Pons (tissue), 1 donor: ENCODE measurements around the gene FAM83G.
"Not testable (repeated sequence)": the region's sequence is repeated elsewhere in the genome, so short reads cannot be mapped to it uniquely, and the experiment has no call there.

Experiments used
- DNase-seq: peaks from one replicate; pipeline ENCODE4 v3.0.0-alpha.2; 2016; ENCODE audit warnings: low spot score

FAM83G gene

DNA sequence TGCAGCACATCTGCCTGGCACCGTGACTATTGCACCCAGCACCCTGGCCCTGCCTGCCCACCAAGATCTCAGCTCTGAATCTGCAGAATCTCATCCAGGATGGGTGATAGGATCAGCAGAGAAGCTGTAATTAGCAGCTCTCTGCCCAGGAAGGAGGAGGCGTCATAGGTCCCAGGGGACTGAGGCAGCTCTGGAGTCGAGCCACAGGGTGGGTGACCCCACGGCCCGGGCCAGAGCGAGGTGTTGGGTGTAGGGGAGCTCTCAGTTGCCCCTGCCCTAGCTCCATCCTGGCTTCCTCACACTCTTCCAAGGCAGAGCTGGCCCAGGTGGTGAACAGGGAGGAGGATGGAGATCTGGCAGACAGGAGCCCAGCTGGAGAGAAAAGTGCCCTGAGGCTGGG lies 18.2 kb upstream of the FAM83G start:
- DNase-seq: no peak

- DNase-seq: no peak
Observed at GRCh38 chr17:19022128-19022527, 17.6 kb upstream of the FAM83G start.

GRCh38 chr17:19021622-19022083 lies 17.1 kb upstream of the FAM83G start:
- no peak for DNase-seq

GRCh38 chr17:19021011-19021621 lies 16.6 kb upstream of the FAM83G start:
- not testable (repeated sequence) for DNase-seq

GRCh38 chr17:19020016-19020415 lies 15.5 kb upstream of the FAM83G start:
- no peak for DNase-seq

DNA sequence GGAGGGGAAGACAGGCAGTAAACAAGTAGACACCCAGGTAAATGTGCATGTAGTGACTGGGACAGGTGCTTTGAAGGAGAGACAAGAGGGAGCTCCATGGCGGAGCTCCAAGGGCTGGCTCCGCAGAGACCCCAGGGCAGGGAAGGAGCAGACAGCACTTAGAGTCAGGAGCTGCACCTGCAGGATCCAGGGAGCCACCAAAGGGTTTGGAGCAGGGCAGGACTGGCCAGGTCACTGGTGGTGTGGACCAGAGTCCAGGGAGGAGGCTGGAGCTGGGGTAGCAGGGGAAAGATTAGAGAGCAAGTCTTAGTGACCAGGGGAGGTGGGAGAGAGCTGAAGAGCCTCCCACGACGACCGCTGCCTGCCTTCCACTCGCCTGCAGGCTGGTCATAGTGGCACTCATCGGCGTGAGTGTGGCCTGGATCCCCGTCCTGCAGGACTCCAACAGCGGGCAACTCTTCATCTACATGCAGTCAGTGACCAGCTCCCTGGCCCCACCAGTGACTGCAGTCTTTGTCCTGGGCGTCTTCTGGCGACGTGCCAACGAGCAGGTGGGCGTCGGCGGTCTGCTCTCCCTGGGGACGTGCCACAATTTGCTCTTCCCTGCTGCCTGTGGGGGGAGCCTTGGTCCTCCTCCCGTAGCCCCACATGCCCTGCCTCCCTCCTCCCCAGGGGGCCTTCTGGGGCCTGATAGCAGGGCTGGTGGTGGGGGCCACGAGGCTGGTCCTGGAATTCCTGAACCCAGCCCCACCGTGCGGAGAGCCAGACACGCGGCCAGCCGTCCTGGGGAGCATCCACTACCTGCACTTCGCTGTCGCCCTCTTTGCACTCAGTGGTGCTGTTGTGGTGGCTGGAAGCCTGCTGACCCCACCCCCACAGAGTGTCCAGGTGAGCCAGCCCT lies 14.7 kb upstream of the FAM83G start:
- DNase-seq: no peak

GRCh38 chr17:19018600-19018950 lies 14.0 kb upstream of the FAM83G start:
- DNase-seq: no peak

DNA sequence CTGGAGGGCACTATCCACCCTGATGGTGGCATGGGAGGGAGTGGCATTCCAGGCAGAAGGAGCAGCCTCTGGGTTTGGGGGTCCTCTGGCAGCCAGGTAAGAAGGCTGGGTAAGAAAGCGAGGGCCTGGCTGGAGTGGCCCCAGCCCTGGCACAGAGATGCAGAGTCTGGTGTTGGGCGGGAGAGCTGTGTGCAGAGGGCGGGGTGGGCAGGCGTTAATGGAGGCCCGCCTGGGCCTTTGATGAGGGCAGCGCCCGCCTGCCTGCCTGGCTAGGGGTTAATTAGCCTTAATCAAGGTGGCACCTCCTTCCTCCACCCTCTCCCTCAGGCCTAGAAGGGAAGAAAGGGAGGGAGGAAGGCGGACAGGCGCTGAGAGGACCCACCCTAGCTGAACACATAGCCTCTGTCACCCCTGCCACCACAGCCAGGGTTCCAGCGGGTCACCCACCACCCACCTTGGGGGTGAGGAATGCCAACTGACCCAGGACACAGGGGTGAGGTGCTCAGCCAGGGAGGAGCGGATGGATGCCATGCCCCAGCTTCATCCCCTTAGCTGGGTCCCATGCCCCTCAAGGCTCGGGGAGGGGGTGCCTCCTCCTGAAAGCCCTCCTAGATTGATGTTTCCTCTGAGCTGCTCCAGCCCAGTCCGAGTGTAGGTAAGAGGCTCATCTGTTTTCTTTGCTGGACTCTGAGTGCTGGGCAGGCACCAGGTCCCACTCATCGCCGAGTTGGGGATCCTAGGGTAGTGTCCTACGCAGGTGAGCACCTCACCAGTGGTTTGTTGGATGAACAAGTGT lies 13.4 kb upstream of the FAM83G start:
- DNase-seq: no peak

DNA sequence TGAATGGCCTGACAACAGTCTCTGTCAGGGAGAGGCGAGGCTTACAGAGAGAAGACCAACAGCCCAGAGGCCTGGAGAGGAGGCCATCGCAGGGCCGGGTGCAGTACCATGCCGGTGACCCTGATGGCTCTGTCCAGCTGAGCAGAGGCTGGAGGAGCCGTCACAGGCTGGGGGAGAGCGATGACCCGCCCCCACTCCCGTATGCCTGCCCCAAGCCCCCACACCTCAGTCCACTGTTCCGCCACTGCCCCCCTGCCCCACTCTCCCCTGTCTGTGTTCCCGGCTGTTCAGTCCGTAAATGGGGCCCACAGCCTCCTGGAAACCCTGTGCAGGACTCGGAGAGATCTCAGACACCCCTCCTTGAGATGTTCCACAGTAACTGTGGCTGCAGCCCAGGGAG lies 12.8 kb upstream of the FAM83G start:
- no peak for DNase-seq

DNA sequence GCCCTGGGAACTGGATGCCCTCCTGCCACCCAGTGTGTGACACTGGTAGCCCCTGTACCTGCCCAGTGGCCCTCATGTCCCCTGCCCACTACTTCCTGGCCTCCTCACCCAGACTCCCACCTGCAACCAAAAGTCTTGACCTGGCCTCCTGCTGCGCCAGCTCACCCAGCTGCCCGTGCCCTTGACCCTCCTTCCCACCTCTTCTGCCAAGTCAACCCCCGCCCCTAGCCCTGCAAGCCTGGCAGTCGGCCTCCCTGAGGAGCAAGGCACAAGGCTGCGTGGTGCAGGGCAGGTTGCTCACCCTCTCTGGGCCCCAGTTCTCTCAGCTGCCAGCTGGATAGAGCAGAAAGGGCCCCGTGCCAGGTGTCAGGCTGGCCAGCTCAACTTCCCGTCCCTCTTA lies 12.3 kb upstream of the FAM83G start:
- DNase-seq: no peak

DNA sequence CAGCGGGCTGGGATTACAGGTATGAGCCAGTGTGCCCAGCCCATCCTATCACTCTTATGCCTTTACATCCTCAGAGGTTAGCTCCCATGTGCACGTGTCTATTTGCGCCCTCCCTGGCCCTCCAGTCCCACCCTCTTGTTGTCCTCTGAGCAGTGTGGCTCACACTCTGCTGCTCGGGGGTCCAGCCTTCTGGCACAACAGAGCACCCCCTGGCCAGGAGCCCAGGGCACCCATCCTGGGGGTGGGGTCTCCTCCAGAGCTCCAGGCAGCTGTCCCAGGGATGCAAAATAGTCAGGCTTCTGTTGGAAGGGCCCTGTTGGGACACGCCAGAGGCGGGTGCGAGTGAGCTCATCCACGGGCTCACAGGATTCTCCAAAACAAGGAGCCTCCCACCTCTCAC lies 11.7 kb upstream of the FAM83G start:
- no peak for DNase-seq

DNA sequence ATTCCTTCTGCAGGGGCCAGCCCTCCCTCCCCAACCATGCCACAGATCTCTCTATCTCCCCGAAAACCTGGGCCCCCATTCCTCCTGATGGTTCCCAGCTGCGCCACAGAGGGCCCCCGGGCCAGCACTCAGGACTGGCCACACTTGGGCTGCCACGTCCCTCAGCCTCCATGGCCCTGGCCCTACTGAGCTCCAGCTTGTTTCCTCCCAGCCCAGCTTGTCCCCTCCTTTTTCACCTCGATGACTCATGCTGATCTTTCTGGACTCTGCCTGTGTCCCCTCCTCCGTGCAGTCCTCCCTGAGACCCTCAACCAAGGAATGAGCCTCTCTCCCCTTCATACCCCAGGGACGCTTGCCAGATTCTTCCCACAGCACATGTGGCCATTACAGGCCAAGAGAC lies 10.9 kb upstream of the FAM83G start:
- no peak for DNase-seq

- no peak for DNase-seq
Observed at GRCh38 chr17:19014628-19015215, 10.2 kb upstream of the FAM83G start.

GRCh38 chr17:19013806-19014627 lies 9.5 kb upstream of the FAM83G start:
- no peak for DNase-seq

DNA sequence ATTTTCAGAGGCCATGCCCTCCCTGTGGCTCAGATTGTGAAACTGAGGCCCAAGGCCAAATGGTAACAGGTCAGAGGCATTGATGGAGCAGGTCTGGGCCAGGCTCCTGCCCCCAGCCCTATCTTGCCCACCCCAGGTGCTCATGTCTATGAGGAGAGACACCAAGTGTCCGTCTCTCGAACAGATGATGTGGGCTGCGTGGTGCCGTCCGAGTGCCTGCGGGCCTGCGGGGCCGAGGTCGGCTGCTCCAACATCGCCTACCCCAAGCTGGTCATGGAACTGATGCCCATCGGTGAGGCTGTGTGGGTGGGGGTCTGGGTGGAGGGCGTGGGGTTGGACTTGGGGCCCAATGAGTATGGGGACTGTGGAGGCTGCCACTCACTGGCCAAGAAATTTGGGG lies 8.7 kb upstream of the FAM83G start:
- DNase-seq: no peak

- DNase-seq: no peak
Observed at GRCh38 chr17:19012171-19013080, 7.9 kb upstream of the FAM83G start.

GRCh38 chr17:19011581-19011980 lies 7.0 kb upstream of the FAM83G start:
- DNase-seq: no peak

- DNase-seq: no peak
Observed at GRCh38 chr17:19010729-19011505, 6.4 kb upstream of the FAM83G start.

DNA sequence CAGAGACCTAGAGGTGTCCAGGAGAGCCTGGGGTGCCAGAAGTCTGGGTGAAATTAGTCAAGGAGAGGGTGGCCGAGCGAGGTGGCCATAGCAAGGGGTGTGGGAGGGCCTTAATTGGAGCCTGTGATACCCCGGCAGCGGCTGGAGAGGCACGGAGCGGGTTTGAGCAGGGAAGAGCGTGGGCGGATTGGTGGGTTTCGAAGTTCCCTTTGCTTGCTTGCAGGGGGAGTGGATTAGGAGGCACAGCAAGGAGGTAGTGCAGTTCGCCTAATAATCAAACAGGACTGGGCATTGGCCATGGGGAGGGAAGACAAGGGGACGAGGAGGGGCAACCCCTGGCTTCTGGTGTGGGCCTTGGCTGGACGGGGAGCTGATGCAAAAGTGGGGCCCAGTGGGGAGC lies 5.4 kb upstream of the FAM83G start:
- no peak for DNase-seq

GRCh38 chr17:19006698-19007097 lies 2.1 kb upstream of the FAM83G start:
- DNase-seq: no peak
